Keratinocyte (primary cell): ENCODE results near the gene DSCAML1. TPM values are rescaled to one million over a fixed set of nuclear protein-coding genes. Genes with fewer than 3 reads are reported as not detected.

ENCODE experiments used
- DNase-seq: peaks from one replicate; pipeline ENCODE4 v3.0.0-alpha.2; 2011; ENCODE audit warnings: low read depth, missing footprints, low spot score
- FAIRE-seq: peaks from 2 replicates; lab custom pipeline; 2011; peaks lifted over from hg19 to GRCh38; lab: Jason Lieb, UNC
- H2AFZ ChIP-seq: 2 replicates; pipeline ENCODE4 v1.6.0; 2012; ENCODE audit warnings: low read length, control low read depth, inconsistent platforms; ENCODE audit not compliant: control insufficient read depth
- H3K27ac ChIP-seq: 2 replicates; pipeline ENCODE4 v1.5.1; 2011; ENCODE audit warnings: low read length; ENCODE audit not compliant: control insufficient read depth, insufficient read depth
- H3K27me3 ChIP-seq: 3 replicates; pipeline ENCODE4 v1.6.0; 2011; ENCODE audit warnings: low read length; ENCODE audit not compliant: control insufficient read depth, insufficient read depth; ENCODE audit errors: extremely low read depth
- H3K36me3 ChIP-seq, 2 experiments: 2 replicates in 1 of 2; 3 replicates in 1 of 2; pipeline ENCODE4 v1.5.1; 2011; ENCODE audit warnings: low read length in 2 of 2, mild to moderate bottlenecking in 1 of 2; ENCODE audit not compliant: control insufficient read depth in 2 of 2, insufficient read depth in 2 of 2; ENCODE audit errors: extremely low read depth in 1 of 2
- H3K4me1 ChIP-seq: 3 replicates; pipeline ENCODE4 v1.5.1; 2011; ENCODE audit warnings: low read length; ENCODE audit not compliant: control insufficient read depth, insufficient read depth; ENCODE audit errors: extremely low read depth
- H3K4me2 ChIP-seq: 3 replicates; pipeline ENCODE4 v1.6.0; 2011; ENCODE audit warnings: low read depth, low read length; ENCODE audit not compliant: control insufficient read depth, insufficient read depth; ENCODE audit errors: extremely low read depth
- H3K4me3 ChIP-seq, 3 experiments: fragments of 200-600 bp in 1 of 3; sonication (generic) in 1 of 3; 2 replicates in 2 of 3; 3 replicates in 1 of 3; pipeline ENCODE4 v1.5.1; 2011 to 2016; ENCODE audit warnings: low read length in 3 of 3, mild to moderate bottlenecking in 3 of 3, control low read depth in 2 of 3, inconsistent platforms in 1 of 3, low read depth in 1 of 3, mixed read lengths in 1 of 3, mixed run types in 1 of 3, moderate library complexity in 1 of 3; ENCODE audit not compliant: control insufficient read depth in 2 of 3, insufficient read depth in 2 of 3; ENCODE audit errors: extremely low read depth in 1 of 3
- H3K79me2 ChIP-seq: 2 replicates; pipeline ENCODE4 v1.6.0; 2012; ENCODE audit warnings: low read length; ENCODE audit not compliant: control insufficient read depth, insufficient read depth
- H3K9ac ChIP-seq: 3 replicates; pipeline ENCODE4 v1.6.0; 2011; ENCODE audit warnings: low read length; ENCODE audit not compliant: control insufficient read depth, insufficient read depth; ENCODE audit errors: extremely low read depth
- H3K9me1 ChIP-seq: 3 replicates; pipeline ENCODE4 v1.6.0; 2011; ENCODE audit warnings: low read length; ENCODE audit not compliant: control insufficient read depth, insufficient read depth; ENCODE audit errors: extremely low read depth
- H3K9me3 ChIP-seq: 2 replicates; pipeline ENCODE4 v1.5.1; 2012; ENCODE audit warnings: low read depth, low read length; ENCODE audit not compliant: control insufficient read depth
- H4K20me1 ChIP-seq: 3 replicates; pipeline ENCODE4 v1.6.0; 2011; ENCODE audit warnings: low read length; ENCODE audit not compliant: control insufficient read depth, insufficient read depth; ENCODE audit errors: extremely low read depth
- CTCF ChIP-seq, 3 experiments: IDR thresholded peaks in 1 of 3; conservative IDR thresholded peaks in 1 of 3; optimal IDR thresholded peaks in 1 of 3; 2 replicates in 2 of 3; 3 replicates in 1 of 3; pipeline versions ENCODE3 to v1.5.1; 2011; ENCODE audit warnings: low read length in 3 of 3, mild to moderate bottlenecking in 3 of 3, moderate library complexity in 2 of 3, control low read depth in 1 of 3, inconsistent platforms in 1 of 3; ENCODE audit not compliant: insufficient read depth in 2 of 3; ENCODE audit errors: extremely low read depth in 1 of 3
- EZH2 ChIP-seq: IDR thresholded peaks from one replicate; pipeline ENCODE4 v1.6.1; 2012; ENCODE audit warnings: inconsistent platforms, mild to moderate bottlenecking, low read length, moderate library complexity
- dilution Hi-C: fragments of 300-500 bp; cut with MboI; formaldehyde crosslinking; loops from one replicate; pipeline ENCODE4 v1.7.0; 2020; ENCODE audit warnings: low sequenced_read_pairs; ENCODE audit not compliant: extremely low pct_ligation_motif_present
- polyA plus RNA-seq, 5 experiments: library from polyadenylated mRNA; depleted of rRNA in 3 of 5; stranded (reverse) in 3 of 5; stranded (forward) in 1 of 5; unstranded in 1 of 5; fragments of >200 nt; gene quantifications; 1 replicate in 1 of 5; 2 replicates in 3 of 5; 3 replicates in 1 of 5; pipeline versions ENCODE4 v1.2.1 to v1.2.3, GENCODE V29; 2011 to 2012; ENCODE audit warnings: missing spikeins in 2 of 5, low read depth in 1 of 5, low replicate concordance in 1 of 5

DSCAML1 gene
- polyA plus RNA-seq, 1 donor (not counting 4 experiments of a cell fraction or from before 2014, with no cell fraction given): not detected

- Histone ChIP-seq H3K27ac (no peak overlapping the region), H3K27me3 (peaks cover 25% of the 10 kb centered on the region), H3K9me3 (no peaks in the 10 kb centered on the region), H3K4me2 (no peak overlapping the region), H2AFZ (no peak overlapping the region), H3K79me2 (no peaks in the 10 kb centered on the region), H3K9me1 (no peaks in the 10 kb centered on the region), H3K4me3 (no peak overlapping the region), H3K36me3 (no peaks in the 10 kb centered on the region), H3K9ac (no peak overlapping the region), H4K20me1 (no peaks in the 10 kb centered on the region), H3K4me1 (no peaks in the 10 kb centered on the region)
- DNase-seq: no peak
- dilution Hi-C loops: no loop called here
- FAIRE-seq: no peak
- no peak for TF ChIP-seq EZH2
These were observed 74.9 kb downstream of the DSCAML1 start for GRCh38 chr11:117722082-117722481.

GRCh38 chr11:117720061-117720511 is 76.9 kb downstream of the DSCAML1 start:
- Histone ChIP-seq H3K79me2 (no peaks in the 10 kb centered on the region), H3K9me3 (no peaks in the 10 kb centered on the region), H3K27ac (no peak overlapping the region), H3K4me3 (no peak overlapping the region), H3K36me3 (no peaks in the 10 kb centered on the region), H3K9me1 (no peaks in the 10 kb centered on the region), H3K9ac (no peak overlapping the region), H2AFZ (no peak overlapping the region), H3K4me1 (no peaks in the 10 kb centered on the region), H4K20me1 (no peaks in the 10 kb centered on the region), H3K27me3 (peaks cover 16% of the 10 kb centered on the region), H3K4me2 (no peak overlapping the region)
- no peak for FAIRE-seq
- dilution Hi-C loops: no loop called here
- DNase-seq: no peak
- TF ChIP-seq CTCF (optimal IDR thresholded peaks at IDR 0.05 in 1 of 3, IDR thresholded peaks at IDR 0.05 in 1 of 3, conservative IDR thresholded peaks at IDR 0.05 in 1 of 3; ENCODE audit: extremely low read depth in 1 of 3, insufficient read depth in 2 of 3, low read length in 3 of 3): no peak
- TF ChIP-seq EZH2: no peak

- H3K9ac ChIP-seq: no peak overlapping the region
- H2AFZ ChIP-seq: no peak overlapping the region
- no peaks in the 10 kb centered on the region for H3K9me3 ChIP-seq
- dilution Hi-C loops: no loop called here
- DNase-seq (no peak), FAIRE-seq (no peak)
- H3K9me1 ChIP-seq: no peaks in the 10 kb centered on the region
- no peak overlapping the region for H3K4me3 ChIP-seq
- H4K20me1 ChIP-seq: no peaks in the 10 kb centered on the region
- H3K36me3 ChIP-seq: no peaks in the 10 kb centered on the region
- H3K27me3 ChIP-seq: peaks cover 16% of the 10 kb centered on the region
- H3K4me2 ChIP-seq: no peak overlapping the region
- H3K4me1 ChIP-seq: no peaks in the 10 kb centered on the region
- TF ChIP-seq EZH2 (no peak), CTCF (optimal IDR thresholded peaks at IDR 0.05 in 1 of 3, IDR thresholded peaks at IDR 0.05 in 1 of 3, conservative IDR thresholded peaks at IDR 0.05 in 1 of 3; ENCODE audit: extremely low read depth in 1 of 3, insufficient read depth in 2 of 3, low read length in 3 of 3) (no peak)
- H3K79me2 ChIP-seq: no peaks in the 10 kb centered on the region
- H3K27ac ChIP-seq: no peak overlapping the region
These were observed 77.5 kb downstream of the DSCAML1 start for GRCh38 chr11:117719480-117719879.
